NCI-H524 treated with DMSO at 0.1 percent for 48 hours (cell line): ENCODE data around the gene SLC4A2.
"Not testable (repeated sequence)": the region's sequence is repeated elsewhere in the genome, so short reads cannot be mapped to it uniquely, and the experiment has no call there.

Experiments
- DNase-seq: peaks from one replicate; lab custom pipeline; 2025; lab: John Stamatoyannopoulos, UW

Gene SLC4A2

DNA sequence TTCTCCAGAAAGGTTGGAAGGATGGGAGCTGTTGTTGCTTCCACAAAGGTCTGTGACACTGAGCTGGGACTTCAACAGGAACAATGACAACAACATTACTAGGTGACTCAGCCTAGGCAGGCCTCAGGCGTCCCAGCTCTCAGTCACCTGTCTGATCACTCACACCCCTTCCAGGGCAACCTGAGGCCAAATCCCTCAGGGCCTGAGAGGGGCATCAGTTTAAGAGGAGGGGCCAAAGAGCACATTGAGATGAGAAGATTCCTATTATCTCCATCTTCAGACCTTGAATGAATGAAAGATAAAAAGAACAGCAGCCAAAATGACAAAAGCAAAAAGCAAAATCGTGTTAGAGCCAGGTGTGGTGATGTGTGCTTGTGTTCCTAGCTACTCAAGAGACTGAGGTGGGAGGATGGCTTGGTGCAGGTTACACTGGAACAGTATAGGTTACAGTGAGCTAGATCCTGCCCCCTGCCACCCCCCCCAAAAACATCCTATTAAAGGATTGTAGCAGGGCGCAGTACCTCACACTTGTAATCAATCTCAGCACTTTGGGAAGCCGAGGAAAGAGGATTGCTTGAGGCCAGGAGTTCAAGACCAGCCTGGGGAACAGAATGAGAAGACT is 34.8 kb upstream of the SLC4A2 start, which contains the start of gene ATG9B:
TSS of gene ATG9B (minus strand) at position 60 of the 622 bp plus-strand sequence. CDS start 71 bp downstream, outside the sequence.
- no peak for DNase-seq

GRCh38 chr7:151025924-151026671 is 33.3 kb upstream of the SLC4A2 start:
- DNase-seq, result no peak

DNA sequence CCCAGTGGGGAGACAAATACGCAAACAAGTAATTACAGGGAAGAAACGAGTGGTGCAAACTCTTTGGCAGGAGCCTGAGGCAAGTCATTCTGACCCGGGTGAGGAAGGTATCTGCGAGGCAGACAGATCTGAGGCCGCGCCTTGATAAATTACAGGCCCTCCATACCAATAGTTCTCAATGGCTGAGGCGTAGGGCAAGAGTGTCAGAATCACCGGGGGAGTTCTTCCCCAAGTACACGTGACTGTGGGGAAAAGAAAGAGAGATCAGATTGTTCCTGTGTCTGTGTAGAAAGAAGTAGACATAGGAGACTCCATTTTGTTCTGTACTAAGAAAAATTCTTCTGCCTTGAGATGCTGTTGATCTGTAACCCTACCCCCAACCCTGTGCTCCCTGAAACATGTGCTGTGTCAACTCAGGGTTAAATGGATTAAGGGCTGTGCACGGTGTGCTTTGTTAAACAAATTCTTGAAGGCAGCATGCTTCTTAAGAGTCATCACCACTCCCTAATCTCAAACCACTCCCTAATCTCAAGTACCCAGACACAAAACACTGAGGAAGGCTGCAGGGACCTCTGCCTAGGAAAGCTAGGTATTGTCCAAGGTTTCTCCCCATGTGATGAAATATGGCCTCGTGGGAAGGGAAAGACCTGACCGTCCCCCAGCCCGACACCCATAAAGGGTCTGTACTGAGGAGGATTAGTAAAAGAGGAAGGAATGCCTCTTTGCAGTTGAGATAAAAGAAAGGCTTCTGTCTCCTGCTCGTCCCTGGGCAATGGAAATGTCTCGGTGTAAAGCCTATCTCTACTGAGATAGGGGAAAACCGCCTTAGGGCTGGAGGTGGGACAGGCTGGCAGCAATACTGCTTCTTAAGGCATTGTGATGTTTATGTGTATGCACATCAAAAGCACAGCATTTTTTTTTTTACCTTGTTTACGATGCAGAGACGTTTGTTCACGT is 32.3 kb upstream of the SLC4A2 start:
- not testable (repeated sequence) for DNase-seq

DNA sequence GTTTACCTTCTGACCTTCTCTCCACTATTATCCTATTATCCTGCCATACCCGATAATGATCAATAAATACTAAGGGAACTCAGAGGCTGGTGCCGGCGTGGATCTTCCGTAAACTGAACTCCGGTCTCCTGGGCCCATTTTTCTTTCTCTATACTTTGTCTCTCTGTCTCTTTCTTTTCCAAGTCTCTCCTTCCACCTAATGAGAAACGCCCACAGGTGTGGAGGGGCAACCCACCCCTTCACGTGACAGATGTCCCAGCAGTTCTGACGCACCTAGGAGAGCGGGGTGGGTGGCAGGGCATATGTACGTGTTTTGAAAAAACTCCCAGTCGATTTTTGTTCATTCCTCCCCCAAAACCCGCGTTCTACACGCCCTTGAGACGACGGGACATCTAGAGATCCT is 31.7 kb upstream of the SLC4A2 start:
- DNase-seq, result not testable (repeated sequence)

DNA sequence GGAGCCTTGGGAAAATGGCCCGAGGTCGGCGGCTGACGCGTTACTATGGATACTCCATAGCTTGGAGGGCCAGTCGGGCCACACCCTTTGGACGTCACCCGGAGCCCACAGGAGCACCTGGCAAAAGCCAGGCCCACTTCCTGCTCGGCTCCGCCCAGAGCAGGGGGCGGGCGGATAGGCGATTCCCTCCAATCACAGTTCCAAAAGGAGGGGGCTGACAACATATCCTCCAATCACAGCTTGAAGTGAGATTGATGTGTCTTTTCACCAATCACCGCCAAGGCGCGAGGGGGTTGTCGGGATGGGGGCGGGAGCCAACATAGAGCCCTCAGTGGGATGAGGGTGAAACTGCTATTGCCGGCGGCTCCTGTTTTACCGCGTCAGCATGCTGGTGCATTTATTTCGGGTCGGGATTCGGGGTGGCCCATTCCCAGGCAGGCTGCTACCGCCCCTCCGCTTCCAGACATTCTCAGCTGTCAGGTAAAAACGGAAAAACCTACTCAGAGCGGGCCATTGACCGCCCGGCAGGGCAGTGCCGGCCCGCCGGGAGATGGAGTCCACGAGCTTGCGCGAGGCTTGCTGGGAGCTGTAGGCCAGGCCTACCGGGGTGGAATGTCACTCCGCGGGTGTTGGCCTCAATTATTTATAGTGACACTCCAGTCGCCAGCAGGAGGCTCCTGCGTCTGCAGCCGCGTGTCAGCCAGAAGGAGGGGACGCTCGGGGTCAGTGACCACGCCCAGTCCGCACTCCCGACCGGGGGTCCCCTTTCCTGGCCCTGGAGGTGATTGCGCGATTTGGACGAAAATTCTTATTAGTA is 31.1 kb upstream of the SLC4A2 start, which contains the start of gene ABCB8:
TSS of gene ABCB8 (plus strand) at position 320 of the 817 bp plus-strand sequence. CDS start at position 386, 66 bp downstream.
- DNase-seq, result peak; percentile 87

DNA sequence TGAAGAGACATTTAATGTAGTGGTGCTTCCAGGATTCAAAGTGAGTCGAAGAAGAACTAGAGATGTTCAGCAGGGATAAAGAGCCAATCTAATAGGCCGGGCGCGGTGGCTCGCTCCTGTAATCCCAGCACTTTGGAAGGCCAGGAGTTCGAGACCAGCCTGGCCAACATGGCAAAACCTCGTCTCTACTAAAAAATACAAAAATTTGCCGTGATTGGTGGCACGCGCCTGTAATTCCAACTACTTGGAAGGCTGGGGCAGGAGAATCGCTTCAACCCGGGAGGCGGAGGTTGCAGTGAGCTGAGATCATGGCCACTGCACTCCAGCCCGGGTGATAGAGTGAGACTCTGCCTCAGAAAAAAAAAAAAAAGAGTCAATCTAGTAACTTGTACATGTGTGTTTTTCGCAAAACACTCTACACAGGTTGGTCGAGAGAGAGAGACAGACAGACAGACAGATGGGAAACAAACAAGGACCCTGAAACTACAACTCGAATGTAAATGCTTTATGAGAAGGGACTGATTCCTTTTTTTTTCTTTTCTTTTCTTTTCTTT is 30.4 kb upstream of the SLC4A2 start:
- no peak for DNase-seq

DNA sequence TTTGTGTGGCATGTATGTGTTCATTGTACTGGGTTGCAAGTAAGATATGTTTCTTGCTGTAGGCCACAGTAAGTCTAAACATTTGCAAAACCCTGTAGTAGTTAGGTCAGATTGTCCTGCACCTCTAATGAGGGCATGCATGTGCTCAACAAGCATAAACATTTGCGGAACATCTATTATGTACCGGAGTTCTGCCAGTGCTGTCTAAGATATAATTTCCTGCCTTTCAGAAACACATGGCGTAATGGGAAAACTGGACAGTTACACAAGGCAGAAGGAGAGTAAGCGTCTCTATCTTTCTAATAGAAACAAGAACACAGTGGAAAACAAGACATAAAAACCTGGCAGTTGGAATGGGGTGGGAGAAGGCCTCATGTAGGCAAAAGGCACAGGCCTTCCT is 28.4 kb upstream of the SLC4A2 start:
- DNase-seq, result no peak

- no peak for DNase-seq
These were observed 26.2 kb upstream of the SLC4A2 start for GRCh38 chr7:151032936-151033863.

DNA sequence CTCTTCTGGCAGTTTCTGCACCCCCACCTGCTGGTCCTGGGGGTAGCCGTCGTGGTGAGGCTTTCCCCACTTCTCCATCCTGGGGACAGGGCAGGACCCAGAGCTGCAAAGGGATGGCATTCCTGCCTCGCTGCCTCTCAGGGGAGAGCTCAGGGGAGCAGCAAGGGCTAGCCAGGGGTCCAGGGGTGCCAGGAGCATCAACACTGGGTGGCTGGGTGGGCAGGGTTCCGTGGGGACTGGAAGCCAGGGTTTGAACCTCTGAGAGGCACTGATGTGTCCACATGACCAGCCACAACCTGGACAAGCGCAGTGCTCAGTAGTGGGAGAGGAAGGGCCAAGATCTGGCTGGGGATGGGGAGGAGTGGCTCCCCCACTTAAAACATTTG is 25.5 kb upstream of the SLC4A2 start:
- DNase-seq, result no peak

GRCh38 chr7:151034312-151035025 is 24.9 kb upstream of the SLC4A2 start:
- no peak for DNase-seq

DNA sequence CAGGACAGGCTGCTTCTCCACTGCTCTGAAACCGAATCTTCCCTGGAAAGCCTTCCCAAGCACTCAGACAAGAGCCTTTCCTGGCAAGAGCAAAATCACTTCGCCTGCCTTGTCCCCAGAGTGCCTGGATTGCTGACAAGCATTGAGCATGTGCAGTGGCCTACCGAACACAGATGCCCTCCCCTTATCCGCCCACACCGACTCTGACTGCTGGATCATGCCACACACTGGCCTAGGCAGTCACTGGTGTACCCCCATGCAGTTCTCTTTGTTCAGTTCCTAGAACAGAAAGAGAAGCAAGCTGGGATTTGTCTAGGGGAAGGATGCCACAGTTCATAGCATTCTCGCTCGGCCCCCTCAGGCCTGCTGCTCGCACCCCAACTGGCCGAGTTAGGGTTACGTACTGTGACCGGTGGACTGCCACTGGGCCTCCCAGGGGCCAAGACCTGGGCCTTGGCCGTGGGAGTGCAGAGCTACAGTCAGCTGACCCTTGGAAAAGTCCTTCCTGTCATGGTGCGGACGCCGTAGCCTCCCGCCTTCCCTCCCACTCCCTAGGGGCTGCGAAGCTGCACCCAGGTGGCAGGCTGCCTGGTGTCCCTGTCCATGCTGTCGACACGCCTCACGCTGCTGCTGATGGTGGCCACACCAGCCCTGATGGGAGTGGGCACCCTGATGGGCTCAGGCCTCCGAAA is 24.2 kb upstream of the SLC4A2 start:
- DNase-seq, result no peak

DNA sequence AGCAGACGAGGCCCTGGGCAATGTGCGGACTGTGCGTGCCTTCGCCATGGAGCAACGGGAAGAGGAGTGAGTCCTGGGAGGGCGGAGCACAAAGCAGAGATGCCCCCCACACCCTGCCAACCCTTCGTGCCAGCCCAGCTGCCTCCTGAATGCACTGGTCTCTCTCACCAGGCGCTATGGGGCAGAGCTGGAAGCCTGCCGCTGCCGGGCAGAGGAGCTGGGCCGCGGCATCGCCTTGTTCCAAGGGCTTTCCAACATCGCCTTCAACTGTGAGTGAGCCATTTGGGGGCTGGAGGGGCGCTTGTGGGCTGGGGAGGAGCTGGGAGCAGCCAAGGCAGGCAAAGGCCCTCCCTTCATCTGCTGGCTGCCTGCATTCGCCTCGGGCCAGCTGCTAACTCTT is 23.5 kb upstream of the SLC4A2 start:
- DNase-seq, result no peak

DNA sequence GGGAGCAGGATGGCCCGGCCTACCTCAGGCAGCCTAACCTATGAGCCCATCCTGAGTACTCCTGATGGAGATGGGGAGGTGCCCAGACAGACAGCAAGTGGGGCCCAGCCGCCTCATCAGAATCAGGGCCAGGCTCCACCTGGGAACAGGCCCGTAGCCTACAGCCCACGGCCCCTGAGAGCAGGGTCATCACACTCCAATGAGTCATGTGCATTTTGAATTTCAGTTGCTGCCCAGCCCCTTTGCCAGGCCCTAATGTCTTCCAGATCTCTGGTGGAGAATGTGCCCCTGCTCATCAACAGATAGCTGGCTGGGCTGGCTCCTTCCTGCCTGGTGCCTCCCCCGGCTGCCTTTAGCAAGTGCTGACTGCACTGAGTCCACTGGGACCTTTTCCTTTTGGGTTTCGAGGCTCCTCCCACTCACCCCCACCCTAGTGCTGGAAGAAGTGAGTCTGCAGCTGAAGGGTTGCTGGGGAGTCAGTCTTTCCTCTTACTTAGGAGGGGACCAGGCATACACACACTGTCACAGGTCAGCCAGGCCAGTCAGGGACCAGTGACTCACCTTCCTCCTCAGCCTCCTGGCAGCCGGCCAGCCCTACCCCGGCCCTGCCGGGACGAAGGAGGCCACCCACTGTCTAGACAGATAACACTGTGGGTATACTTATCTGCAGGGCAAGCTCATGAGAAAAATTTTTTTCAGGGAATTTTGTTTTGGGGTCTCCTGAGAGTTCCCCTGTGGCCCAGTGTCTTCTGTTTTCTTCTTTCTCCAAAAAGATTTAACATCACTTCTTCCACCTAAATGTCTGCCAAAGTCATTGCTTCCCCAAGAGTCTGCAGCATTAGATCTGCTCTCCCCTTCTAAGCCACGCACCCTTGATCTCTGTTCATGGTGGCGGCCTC is 20.2 kb upstream of the SLC4A2 start:
- DNase-seq, result no peak

- no peak for DNase-seq
These were observed 19.4 kb upstream of the SLC4A2 start for GRCh38 chr7:151039850-151040548.

GRCh38 chr7:151040616-151041375 is 18.6 kb upstream of the SLC4A2 start:
- no peak for DNase-seq

DNA sequence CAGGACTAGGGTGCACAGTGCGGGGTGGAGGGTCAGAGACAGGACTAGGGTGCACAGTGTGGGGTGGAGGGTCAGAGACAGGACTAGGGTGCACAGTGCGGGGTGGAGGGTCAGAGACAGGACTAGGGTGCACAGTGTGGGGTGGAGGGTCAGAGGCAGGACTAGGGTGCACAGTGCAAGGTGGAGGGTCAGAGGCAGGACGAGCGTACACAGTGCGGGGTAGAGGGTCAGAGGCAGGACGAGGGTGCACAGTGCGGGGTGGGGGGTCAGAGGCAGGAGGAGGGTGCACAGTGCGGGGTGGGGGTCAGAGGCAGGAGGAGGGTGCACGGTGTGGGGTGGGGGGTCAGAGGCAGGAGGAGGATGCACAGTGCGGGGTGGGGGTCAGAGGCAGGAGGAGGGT is 15.9 kb upstream of the SLC4A2 start:
- not testable (repeated sequence) for DNase-seq
